ENCODE results near the gene KLHL14. TPM values are rescaled to one million over a fixed set of nuclear protein-coding genes. Genes with fewer than 3 reads are reported as not detected.

The KLHL14 gene
- total and polyA plus RNA-seq, 4 donors, result 0.16 to 2.2 (median 0.26) TPM

GRCh38 chr18:32695534-32695933 lies 77.3 kb downstream of the KLHL14 start:
- no peaks in the 10 kb centered on the region for H3K9me3 ChIP-seq (ENCODE audit: control insufficient read depth in 4 of 4, insufficient read depth in 3 of 4, low read length in 3 of 4)
- H3K4me1 ChIP-seq (ENCODE audit: control insufficient read depth in 5 of 5, insufficient read depth in 5 of 5, low read length in 5 of 5), result no peaks in the 10 kb centered on the region
- no peak overlapping the region for H3K27ac ChIP-seq (ENCODE audit: low read depth in 1 of 2, low read length in 1 of 2)
- H3K9ac ChIP-seq (ENCODE audit: insufficient read depth in 1 of 2, low read length in 2 of 2), result no peak overlapping the region
- DNase-seq, result no peak
- no peaks in the 10 kb centered on the region for H3K27me3 ChIP-seq (ENCODE audit: control insufficient read depth in 3 of 3, insufficient read depth in 3 of 3, low read length in 2 of 3)
- no peak for ATAC-seq (ENCODE audit: insufficient read depth, low FRiP score)
- H3K4me3 ChIP-seq, result no peak overlapping the region
- no peak for TF ChIP-seq CTCF (IDR thresholded peaks at IDR 0.05; ENCODE audit: control extremely low read depth, extremely low read depth)
- no peaks in the 10 kb centered on the region for H3K36me3 ChIP-seq (ENCODE audit: control insufficient read depth in 4 of 4, insufficient read depth in 4 of 4, low read length in 4 of 4)
- WGBS, 2 donors, result 83 to 90% methylated on average over 3 of the region's 3 CpGs

GRCh38 chr18:32688821-32689220 lies 84.0 kb downstream of the KLHL14 start:
- TF ChIP-seq CTCF (IDR thresholded peaks at IDR 0.05; ENCODE audit: control extremely low read depth, extremely low read depth), result no peak
- H3K36me3 ChIP-seq (ENCODE audit: control insufficient read depth in 4 of 4, insufficient read depth in 4 of 4, low read length in 4 of 4), result no peaks in the 10 kb centered on the region
- no peaks in the 10 kb centered on the region for H3K9me3 ChIP-seq (ENCODE audit: control insufficient read depth in 4 of 4, insufficient read depth in 3 of 4, low read length in 3 of 4)
- DNase-seq (no peak), ATAC-seq (ENCODE audit: insufficient read depth, low FRiP score) (no peak)
- 92% methylated on average over 1 of the region's 1 CpG for WGBS, 2 donors
- no peak overlapping the region for H3K4me3 ChIP-seq
- no peaks in the 10 kb centered on the region for H3K27me3 ChIP-seq (ENCODE audit: control insufficient read depth in 3 of 3, insufficient read depth in 3 of 3, low read length in 2 of 3)
- no peaks in the 10 kb centered on the region for H3K4me1 ChIP-seq (ENCODE audit: control insufficient read depth in 5 of 5, insufficient read depth in 5 of 5, low read length in 5 of 5)
- no peak overlapping the region for H3K27ac ChIP-seq (ENCODE audit: low read depth in 1 of 2, low read length in 1 of 2)
- H3K9ac ChIP-seq (ENCODE audit: insufficient read depth in 1 of 2, low read length in 2 of 2), result no peak overlapping the region

- H3K4me1 ChIP-seq (ENCODE audit: control insufficient read depth in 5 of 5, insufficient read depth in 5 of 5, low read length in 5 of 5), result no peaks in the 10 kb centered on the region
- no peaks in the 10 kb centered on the region for H3K27me3 ChIP-seq (ENCODE audit: control insufficient read depth in 3 of 3, insufficient read depth in 3 of 3, low read length in 2 of 3)
- ATAC-seq (ENCODE audit: insufficient read depth, low FRiP score) (no peak), DNase-seq (no peak)
- no peak overlapping the region for H3K9ac ChIP-seq (ENCODE audit: insufficient read depth in 1 of 2, low read length in 2 of 2)
- no peaks in the 10 kb centered on the region for H3K9me3 ChIP-seq (ENCODE audit: control insufficient read depth in 4 of 4, insufficient read depth in 3 of 4, low read length in 3 of 4)
- no peak overlapping the region for H3K4me3 ChIP-seq
- no peaks in the 10 kb centered on the region for H3K36me3 ChIP-seq (ENCODE audit: control insufficient read depth in 4 of 4, insufficient read depth in 4 of 4, low read length in 4 of 4)
- no peak for TF ChIP-seq CTCF (IDR thresholded peaks at IDR 0.05; ENCODE audit: control extremely low read depth, extremely low read depth)
- H3K27ac ChIP-seq (ENCODE audit: low read depth in 1 of 2, low read length in 1 of 2), result no peak overlapping the region
- 80 to 82% methylated on average over 8 of the region's 8 CpGs for WGBS, 2 donors
These were observed 87.9 kb downstream of the KLHL14 start for GRCh38 chr18:32684940-32685339.

GRCh38 chr18:32684096-32684495 lies 88.7 kb downstream of the KLHL14 start:
- no peak overlapping the region for H3K27ac ChIP-seq (ENCODE audit: low read depth in 1 of 2, low read length in 1 of 2)
- no peak overlapping the region for H3K4me3 ChIP-seq
- WGBS, 2 donors, result 96 to 97% methylated on average over 1 of the region's 1 CpG
- TF ChIP-seq CTCF (IDR thresholded peaks at IDR 0.05; ENCODE audit: control extremely low read depth, extremely low read depth), result no peak
- no peaks in the 10 kb centered on the region for H3K27me3 ChIP-seq (ENCODE audit: control insufficient read depth in 3 of 3, insufficient read depth in 3 of 3, low read length in 2 of 3)
- H3K4me1 ChIP-seq (ENCODE audit: control insufficient read depth in 5 of 5, insufficient read depth in 5 of 5, low read length in 5 of 5), result no peaks in the 10 kb centered on the region
- no peak for DNase-seq
- H3K9me3 ChIP-seq (ENCODE audit: control insufficient read depth in 4 of 4, insufficient read depth in 3 of 4, low read length in 3 of 4), result no peaks in the 10 kb centered on the region
- no peak for ATAC-seq (ENCODE audit: insufficient read depth, low FRiP score)
- no peaks in the 10 kb centered on the region for H3K36me3 ChIP-seq (ENCODE audit: control insufficient read depth in 4 of 4, insufficient read depth in 4 of 4, low read length in 4 of 4)
- no peak overlapping the region for H3K9ac ChIP-seq (ENCODE audit: insufficient read depth in 1 of 2, low read length in 2 of 2)
